HUES6 (cell line): ENCODE data around the gene RNF44.
A peak's percentile ranks its signal among the peaks of the same experiment; 100 is the strongest.
"Not testable (repeated sequence)": the region's sequence is repeated elsewhere in the genome, so short reads cannot be mapped to it uniquely, and the experiment has no call there.

ENCODE experiments used
- H3K27ac ChIP-seq: 2 replicates; pipeline ENCODE4 v1.7.0; 2013; ENCODE audit warnings: low read depth, mild to moderate bottlenecking, low read length, inconsistent platforms
- H3K27me3 ChIP-seq: 2 replicates; pipeline ENCODE4 v1.6.1; 2013; ENCODE audit warnings: low read length; ENCODE audit not compliant: control insufficient read depth, insufficient read depth
- H3K36me3 ChIP-seq: 2 replicates; pipeline ENCODE4 v1.6.1; 2013; ENCODE audit warnings: low read length; ENCODE audit not compliant: control insufficient read depth, insufficient read depth
- H3K4me1 ChIP-seq: 2 replicates; pipeline ENCODE4 v1.6.1; 2013; ENCODE audit warnings: low read length; ENCODE audit not compliant: control insufficient read depth, insufficient read depth
- H3K4me3 ChIP-seq: 2 replicates; pipeline ENCODE4 v1.5.1; 2013; ENCODE audit warnings: low read depth, low read length
- H3K9ac ChIP-seq: one replicate; pipeline ENCODE4 v1.6.1; 2013; ENCODE audit warnings: mild to moderate bottlenecking, low read length
- H3K9me3 ChIP-seq: 2 replicates; pipeline ENCODE4 v1.6.1; 2013; ENCODE audit warnings: low read depth, low read length; ENCODE audit not compliant: control insufficient read depth, insufficient read depth

The RNF44 gene

GRCh38 chr5:176550937-176551336 is 13.7 kb upstream of the RNF44 start:
- not testable (repeated sequence) for H3K9ac ChIP-seq, H3K36me3 ChIP-seq, H3K9me3 ChIP-seq, H3K27ac ChIP-seq, H3K4me3 ChIP-seq
- peaks cover 12% of the 10 kb centered on the region; the same call in 1 of the 2 replicates for H3K4me1 ChIP-seq
- peaks cover 11% of the 10 kb centered on the region; the same call in 1 of the 2 replicates for H3K27me3 ChIP-seq

- Histone ChIP-seq H3K4me3 (no peak overlapping the region), H3K9me3 (no peaks in the 10 kb centered on the region), H3K4me1 (peaks cover 12% of the 10 kb centered on the region; the same call in 1 of the 2 replicates), H3K36me3 (no peaks in the 10 kb centered on the region), H3K9ac (no peak overlapping the region), H3K27me3 (peaks cover 11% of the 10 kb centered on the region; the same call in 1 of the 2 replicates), H3K27ac (no peak overlapping the region)
Observed at GRCh38 chr5:176550275-176550831, 13.2 kb upstream of the RNF44 start.

- Histone ChIP-seq H3K4me3 (no peak overlapping the region), H3K9me3 (no peaks in the 10 kb centered on the region), H3K4me1 (peaks cover 12% of the 10 kb centered on the region; the same call in 1 of the 2 replicates), H3K27me3 (peaks cover 11% of the 10 kb centered on the region; the same call in 1 of the 2 replicates), H3K27ac (no peak overlapping the region), H3K36me3 (no peaks in the 10 kb centered on the region), H3K9ac (no peak overlapping the region)
Observed at GRCh38 chr5:176549871-176550270, 12.7 kb upstream of the RNF44 start.

- no peak within 1 kb of the TSS for H3K9ac ChIP-seq
- no peaks in the 10 kb centered on the region for H3K36me3 ChIP-seq
- H3K4me1 ChIP-seq = peaks cover 12% of the 10 kb centered on the region; the same call in 1 of the 2 replicates
- H3K27me3 ChIP-seq = peaks cover 11% of the 10 kb centered on the region; the same call in 1 of the 2 replicates
- H3K9me3 ChIP-seq = no peaks in the 10 kb centered on the region
- no peak within 1 kb of the TSS for H3K27ac ChIP-seq
- no peak within 1 kb of the TSS for H3K4me3 ChIP-seq
Observed at GRCh38 chr5:176548967-176549444, 11.8 kb upstream of the RNF44 start, which contains the start of gene CDHR2. TSS of gene CDHR2 (plus strand) at chr5:176549342. CDS start at chr5:176565353, 16,011 bp downstream.

GRCh38 chr5:176547802-176548201 is 10.6 kb upstream of the RNF44 start:
- Histone ChIP-seq H3K27ac (no peak overlapping the region), H3K27me3 (peaks cover 2% of the 10 kb centered on the region; the same call in 1 of the 2 replicates), H3K4me3 (no peak overlapping the region), H3K9ac (no peak overlapping the region), H3K9me3 (no peaks in the 10 kb centered on the region), H3K4me1 (peaks cover 1% of the 10 kb centered on the region; the same call in 1 of the 2 replicates), H3K36me3 (no peaks in the 10 kb centered on the region)

GRCh38 chr5:176545737-176546509 is 8.7 kb upstream of the RNF44 start:
- Histone ChIP-seq H3K27me3 (no peaks in the 10 kb centered on the region), H3K36me3 (no peaks in the 10 kb centered on the region), H3K9ac (no peak overlapping the region), H3K27ac (no peak overlapping the region), H3K4me1 (peaks cover 12% of the 10 kb centered on the region), H3K4me3 (no peak overlapping the region), H3K9me3 (no peaks in the 10 kb centered on the region)

GRCh38 chr5:176545388-176545736 is 8.2 kb upstream of the RNF44 start:
- no peaks in the 10 kb centered on the region for H3K27me3 ChIP-seq
- H3K27ac ChIP-seq = no peak overlapping the region
- H3K4me3 ChIP-seq = no peak overlapping the region
- H3K9ac ChIP-seq = no peak overlapping the region
- H3K4me1 ChIP-seq = peaks cover 18% of the 10 kb centered on the region
- H3K9me3 ChIP-seq = no peaks in the 10 kb centered on the region
- H3K36me3 ChIP-seq = no peaks in the 10 kb centered on the region

GRCh38 chr5:176543428-176544182 is 6.4 kb upstream of the RNF44 start:
- Histone ChIP-seq H3K4me3 (peak overlapping the region; percentile 81), H3K27ac (no peak overlapping the region)

GRCh38 chr5:176542596-176543427 is 5.6 kb upstream of the RNF44 start:
- H3K9me3 ChIP-seq = no peaks in the 10 kb centered on the region
- H3K9ac ChIP-seq = peak overlapping the region; percentile 74
- no peaks in the 10 kb centered on the region for H3K36me3 ChIP-seq
- H3K4me3 ChIP-seq = peak overlapping the region; percentile 81
- H3K27me3 ChIP-seq = no peaks in the 10 kb centered on the region
- peak overlapping the region; percentile 46; the same call in 1 of the 2 replicates for H3K27ac ChIP-seq
- H3K4me1 ChIP-seq = peaks cover 20% of the 10 kb centered on the region

More at GRCh38 chr5:176543428-176544182, 6.4 kb upstream of the RNF44 start:
- peaks cover 20% of the 10 kb centered on the region for H3K4me1 ChIP-seq
- no peaks in the 10 kb centered on the region for H3K9me3 ChIP-seq
- H3K36me3 ChIP-seq = no peaks in the 10 kb centered on the region
- peak overlapping the region; percentile 61 for H3K9ac ChIP-seq
- no peaks in the 10 kb centered on the region for H3K27me3 ChIP-seq

GRCh38 chr5:176542135-176542595 is 5.0 kb upstream of the RNF44 start:
- Histone ChIP-seq H3K27me3 (no peaks in the 10 kb centered on the region), H3K4me3 (peak overlapping the region; percentile 81), H3K9ac (peak overlapping the region; percentile 74), H3K36me3 (no peaks in the 10 kb centered on the region), H3K9me3 (no peaks in the 10 kb centered on the region), H3K4me1 (peaks cover 20% of the 10 kb centered on the region), H3K27ac (no peak overlapping the region; the same call in 1 of the 2 replicates)
